GM12878 (cell line): ENCODE measurements around the gene GSAP. TPM values are rescaled to one million over a fixed set of nuclear protein-coding genes. Genes with fewer than 3 reads are reported as not detected.

Experiments used
- ATAC-seq: fragments of 200-7000 bp; cut with Tn5 transposase; 3 replicates; pipeline ENCODE4 v1.9.1; 2020; ENCODE audit warnings: mild to moderate bottlenecking, moderate library complexity
- BruUV-seq: library from RNA; stranded (reverse); fragments of 400-500 nt; replicated peaks from 2 replicates; lab custom pipeline; 2021; lab: Mats Ljungman, UMichigan
- CTCF ChIA-PET: fragments of 300-600 bp; sonication (Branson Sonifier 250); formaldehyde crosslinking; extraction: SDS; loops from one replicate; lab custom pipeline; 2021; ENCODE audit warnings: inconsistent platforms; lab: Yijun Ruan, JAX
- POLR2A ChIA-PET: fragments of 350-600 bp; formaldehyde crosslinking; extraction: SDS; loops from one replicate; lab custom pipeline; 2021; ENCODE audit warnings: inconsistent platforms; lab: Charles Lee
- RAD21 ChIA-PET: fragments of 300-600 bp; sonication (Branson Sonifier 250); formaldehyde crosslinking; loops from one replicate; lab custom pipeline; 2023; ENCODE audit warnings: antibody characterized with exemption; ENCODE audit not compliant: unreplicated experiment; lab: Charles Lee
- SMC1A ChIA-PET: fragments of 300-600 bp; sonication (Branson Sonifier 250); formaldehyde crosslinking; loops from one replicate; lab custom pipeline; 2023; ENCODE audit not compliant: unreplicated experiment, uncharacterized antibody; lab: Charles Lee
- DNase-seq: peaks from one replicate; pipeline ENCODE4 v3.0.0-alpha.2; 2011; ENCODE audit warnings: low read depth, low spot score
- FAIRE-seq: peaks from 3 replicates; lab custom pipeline; 2011; peaks lifted over from hg19 to GRCh38; lab: Jason Lieb, UNC
- H2AFZ ChIP-seq: 2 replicates; pipeline ENCODE4 v1.6.0; 2011; ENCODE audit warnings: low read depth, low read length, control low read depth; ENCODE audit not compliant: control insufficient read depth
- H3K27ac ChIP-seq: 2 replicates; pipeline ENCODE4 v1.5.1; 2011; ENCODE audit warnings: control low read depth; ENCODE audit not compliant: control insufficient read depth, insufficient read depth
- H3K27me3 ChIP-seq, 2 experiments: replicated peaks in 1 of 2; 2 replicates each; pipeline versions ENCODE4 v1.6.0 to v1.6.1; 2011; ENCODE audit warnings: low read length in 1 of 2; ENCODE audit not compliant: control insufficient read depth in 2 of 2, insufficient read depth in 2 of 2
- H3K36me3 ChIP-seq, 2 experiments: 2 replicates each; pipeline ENCODE4 v1.5.1; 2011; ENCODE audit warnings: low read length in 1 of 2; ENCODE audit not compliant: control insufficient read depth in 2 of 2, insufficient read depth in 2 of 2
- H3K4me1 ChIP-seq: 2 replicates; pipeline ENCODE4 v1.6.1; 2011; ENCODE audit warnings: mild to moderate bottlenecking, low read length, moderate library complexity, mixed read lengths; ENCODE audit not compliant: control insufficient read depth, insufficient read depth
- H3K4me2 ChIP-seq: 2 replicates; pipeline ENCODE4 v1.6.0; 2011; ENCODE audit warnings: control low read depth; ENCODE audit not compliant: control insufficient read depth, insufficient read depth
- H3K4me3 ChIP-seq: fragments of 200-600 bp; sonication (generic); 2 replicates; pipeline ENCODE4 v1.5.1; 2016
- H3K79me2 ChIP-seq: 2 replicates; pipeline ENCODE4 v1.6.0; 2011; ENCODE audit warnings: low read length; ENCODE audit not compliant: control insufficient read depth, insufficient read depth
- H3K9ac ChIP-seq: 2 replicates; pipeline ENCODE4 v1.8.0; 2011; ENCODE audit warnings: low read length, control low read depth, mixed read lengths; ENCODE audit not compliant: control insufficient read depth, insufficient read depth
- H3K9me3 ChIP-seq: replicated peaks from 3 replicates; pipeline ENCODE4 v1.5.1; 2011; ENCODE audit warnings: mild to moderate bottlenecking, low read length; ENCODE audit not compliant: control insufficient read depth, insufficient read depth
- H4K20me1 ChIP-seq: 2 replicates; pipeline ENCODE4 v1.6.0; 2011; ENCODE audit not compliant: control insufficient read depth, insufficient read depth
- CBFB ChIP-seq: IDR thresholded peaks from 2 replicates; pipeline ENCODE4 v1.6.1; 2016; ENCODE audit warnings: antibody characterized with exemption, low read depth
- DPF2 ChIP-seq: fragments of 450-650 bp; IDR thresholded peaks from 2 replicates; pipeline ENCODE4 v1.6.1; 2017; ENCODE audit warnings: mild to moderate bottlenecking
- E2F4 ChIP-seq: IDR thresholded peaks from 2 replicates; pipeline ENCODE4 v1.6.1; 2012; ENCODE audit warnings: low read depth, low read length, improper control_type of control experiment
- HDGF ChIP-seq: fragments of 450-650 bp; IDR thresholded peaks from 2 replicates; pipeline ENCODE4 v1.6.1; 2016; ENCODE audit warnings: antibody characterized with exemption
- IKZF2 ChIP-seq, 2 experiments: fragments of 450-650 bp; IDR thresholded peaks; 2 replicates each; pipeline ENCODE4 v1.6.1; 2017; ENCODE audit warnings: mild to moderate bottlenecking in 2 of 2, moderate library complexity in 2 of 2
- IRF4 ChIP-seq: IDR thresholded peaks from 2 replicates; pipeline ENCODE4 v1.6.1; 2011; ENCODE audit warnings: low read depth, low read length
- MTA3 ChIP-seq: IDR thresholded peaks from 2 replicates; pipeline ENCODE4 v1.6.1; 2012; ENCODE audit warnings: low read length, inconsistent platforms, borderline replicate concordance
- NFIC ChIP-seq: IDR thresholded peaks from 2 replicates; pipeline ENCODE4 v1.6.1; 2012; ENCODE audit warnings: low read depth, mild to moderate bottlenecking, inconsistent platforms, low read length, moderate library complexity
- NR2C2 ChIP-seq: IDR thresholded peaks from 2 replicates; pipeline ENCODE4 v1.6.1; 2011; ENCODE audit warnings: borderline replicate concordance, low read depth; ENCODE audit not compliant: control insufficient read depth, insufficient read length
- POLR2AphosphoS5 ChIP-seq: IDR thresholded peaks from 2 replicates; pipeline ENCODE4 v1.6.1; 2011; ENCODE audit warnings: mild to moderate bottlenecking, low read length, inconsistent platforms
- TBL1XR1 ChIP-seq: IDR thresholded peaks from 2 replicates; pipeline ENCODE4 v1.6.1; 2012; ENCODE audit warnings: low read depth, low read length, improper control_type of control experiment
- USF1 ChIP-seq: IDR thresholded peaks from 2 replicates; pipeline ENCODE4 v1.6.1; 2011; ENCODE audit warnings: borderline replicate concordance, low read depth, mild to moderate bottlenecking, moderate library complexity, mixed read lengths, low read length; ENCODE audit not compliant: insufficient read depth; ENCODE audit errors: extremely low read length
- ZNF217 ChIP-seq: fragments of 450-650 bp; IDR thresholded peaks from 2 replicates; pipeline ENCODE4 v1.6.1; 2017; ENCODE audit warnings: antibody characterized with exemption, mild to moderate bottlenecking
- ZNF24 ChIP-seq: fragments of 450-650 bp; IDR thresholded peaks from 2 replicates; pipeline ENCODE4 v1.6.1; 2017; ENCODE audit warnings: antibody characterized with exemption, mild to moderate bottlenecking
- WGBS: methylation state at CpG from one replicate; pipeline ENCODE4 v1.1.6; 2016; ENCODE audit warnings: low lambda C conversion rate; ENCODE audit not compliant: insufficient replicate concordance, insufficient coverage; ENCODE audit errors: missing lambda C conversion rate; 5-methylcytosine and 5-hydroxymethylcytosine counted together
- in situ Hi-C: fragments of 300-500 bp; cut with MboI; formaldehyde crosslinking; loops from 9 replicates; pipeline ENCODE4 v1.14.3; 2018; ENCODE audit warnings: mixed read lengths
- intact Hi-C: fragments of 100-400 bp; cut with micrococcal nuclease; formaldehyde crosslinking; loops from one replicate; pipeline ENCODE4 v1.14.2; 2022; ENCODE audit not compliant: unreplicated experiment
- polyA plus RNA-seq, 11 experiments: library from polyadenylated mRNA; depleted of rRNA in 4 of 11; unstranded in 6 of 11; stranded (reverse) in 5 of 11; fragments of >200 nt; fragmentation: Nextera tagmentation in 4 of 11; fragmentation: Illumina TruSeq in 1 of 11; extraction: Ambion mirVana in 4 of 11; extraction: Trizol in 1 of 11; gene quantifications; 1 replicate in 1 of 11; 2 replicates in 10 of 11; pipeline versions ENCODE4 v1.2.1 to v1.2.3, GENCODE V29; 2011 to 2016; ENCODE audit warnings: inconsistent platforms in 2 of 11, missing spikeins in 2 of 11, low read depth in 1 of 11
- total RNA-seq, 4 experiments: library from RNA; depleted of rRNA in 3 of 4; stranded (reverse); fragments of >200 nt in 3 of 4; fragmentation: Illumina TruSeq in 1 of 4; extraction: Trizol in 1 of 4; gene quantifications; 2 replicates each; pipeline versions ENCODE4 v1.2.1 to v1.2.3, GENCODE V29; 2013 to 2021
- TF ChIP-seq, protein P1 (sequence below): fragments of 450-650 bp; IDR thresholded peaks from 2 replicates; pipeline ENCODE4 v1.6.1; 2018; ENCODE audit warnings: mild to moderate bottlenecking, low read depth, moderate library complexity; ENCODE audit not compliant: partially characterized antibody
- TF ChIP-seq, protein P2 (sequence below): fragments of 450-650 bp; IDR thresholded peaks from 2 replicates; pipeline ENCODE4 v1.6.1; 2017; ENCODE audit warnings: mild to moderate bottlenecking, moderate library complexity

The GSAP gene
- total and polyA plus RNA-seq, 10 of the 15 experiments (the other 5 are each of a cell fraction or from before 2014, with no cell fraction given): 6.6 to 38.1 (median 21.8) TPM

GRCh38 chr7:77402818-77403217, 13.3 kb downstream of the GSAP start:
- 100% methylated on average over 1 of the region's 1 CpG for WGBS
- Histone ChIP-seq H4K20me1 (no peaks in the 10 kb centered on the region), H3K4me3 (no peak overlapping the region), H3K4me1 (peaks cover 3% of the 10 kb centered on the region; the same call in 1 of the 2 replicates), H3K9ac (no peak overlapping the region), H3K27ac (no peak overlapping the region), H3K9me3 (no peaks in the 10 kb centered on the region), H3K79me2 (no peaks in the 10 kb centered on the region), H2AFZ (no peak overlapping the region), H3K4me2 (no peak overlapping the region), H3K27me3 (no peaks in the 10 kb centered on the region), H3K36me3 (no peaks in the 10 kb centered on the region)
- no TSS peak for BruUV-seq
- ChIA-PET POLR2A (interaction anchor here (1.0 kb wide), 1 partner anchor 20 kb away, joined by 3 read pairs; no protein-coding TSS in a partner anchor), CTCF (interaction anchor here (0.8 to 1.6 kb wide), 3 partner anchors 9 to 32 kb away, joined by 3 to 6 read pairs (median 3); no protein-coding TSS in a partner anchor), SMC1A (interaction anchor here (0.6 to 1.3 kb wide), 2 partner anchors 12 to 15 kb away, joined by 3 read pairs; no protein-coding TSS in a partner anchor), RAD21 (interaction anchor here (2.0 kb wide), 1 partner anchor 9 kb away, joined by 7 read pairs; no protein-coding TSS in a partner anchor)
- no peak for FAIRE-seq
- no peak for DNase-seq
- ATAC-seq: no peak
- in situ Hi-C loops: no loop called here
- TF ChIP-seq TBL1XR1: no peak
- TF ChIP-seq, protein P1, sequence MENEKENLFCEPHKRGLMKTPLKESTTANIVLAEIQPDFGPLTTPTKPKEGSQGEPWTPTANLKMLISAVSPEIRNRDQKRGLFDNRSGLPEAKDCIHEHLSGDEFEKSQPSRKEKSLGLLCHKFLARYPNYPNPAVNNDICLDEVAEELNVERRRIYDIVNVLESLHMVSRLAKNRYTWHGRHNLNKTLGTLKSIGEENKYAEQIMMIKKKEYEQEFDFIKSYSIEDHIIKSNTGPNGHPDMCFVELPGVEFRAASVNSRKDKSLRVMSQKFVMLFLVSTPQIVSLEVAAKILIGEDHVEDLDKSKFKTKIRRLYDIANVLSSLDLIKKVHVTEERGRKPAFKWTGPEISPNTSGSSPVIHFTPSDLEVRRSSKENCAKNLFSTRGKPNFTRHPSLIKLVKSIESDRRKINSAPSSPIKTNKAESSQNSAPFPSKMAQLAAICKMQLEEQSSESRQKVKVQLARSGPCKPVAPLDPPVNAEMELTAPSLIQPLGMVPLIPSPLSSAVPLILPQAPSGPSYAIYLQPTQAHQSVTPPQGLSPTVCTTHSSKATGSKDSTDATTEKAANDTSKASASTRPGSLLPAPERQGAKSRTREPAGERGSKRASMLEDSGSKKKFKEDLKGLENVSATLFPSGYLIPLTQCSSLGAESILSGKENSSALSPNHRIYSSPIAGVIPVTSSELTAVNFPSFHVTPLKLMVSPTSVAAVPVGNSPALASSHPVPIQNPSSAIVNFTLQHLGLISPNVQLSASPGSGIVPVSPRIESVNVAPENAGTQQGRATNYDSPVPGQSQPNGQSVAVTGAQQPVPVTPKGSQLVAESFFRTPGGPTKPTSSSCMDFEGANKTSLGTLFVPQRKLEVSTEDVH: no peak
- no peak for TF ChIP-seq MTA3
- no peak for TF ChIP-seq IKZF2 (IDR thresholded peaks at IDR 0.05)
- no peak for TF ChIP-seq NFIC
- TF ChIP-seq CBFB: no peak
- TF ChIP-seq E2F4: no peak
- no peak for TF ChIP-seq IRF4
- TF ChIP-seq ZNF24: no peak
- TF ChIP-seq, protein P2, sequence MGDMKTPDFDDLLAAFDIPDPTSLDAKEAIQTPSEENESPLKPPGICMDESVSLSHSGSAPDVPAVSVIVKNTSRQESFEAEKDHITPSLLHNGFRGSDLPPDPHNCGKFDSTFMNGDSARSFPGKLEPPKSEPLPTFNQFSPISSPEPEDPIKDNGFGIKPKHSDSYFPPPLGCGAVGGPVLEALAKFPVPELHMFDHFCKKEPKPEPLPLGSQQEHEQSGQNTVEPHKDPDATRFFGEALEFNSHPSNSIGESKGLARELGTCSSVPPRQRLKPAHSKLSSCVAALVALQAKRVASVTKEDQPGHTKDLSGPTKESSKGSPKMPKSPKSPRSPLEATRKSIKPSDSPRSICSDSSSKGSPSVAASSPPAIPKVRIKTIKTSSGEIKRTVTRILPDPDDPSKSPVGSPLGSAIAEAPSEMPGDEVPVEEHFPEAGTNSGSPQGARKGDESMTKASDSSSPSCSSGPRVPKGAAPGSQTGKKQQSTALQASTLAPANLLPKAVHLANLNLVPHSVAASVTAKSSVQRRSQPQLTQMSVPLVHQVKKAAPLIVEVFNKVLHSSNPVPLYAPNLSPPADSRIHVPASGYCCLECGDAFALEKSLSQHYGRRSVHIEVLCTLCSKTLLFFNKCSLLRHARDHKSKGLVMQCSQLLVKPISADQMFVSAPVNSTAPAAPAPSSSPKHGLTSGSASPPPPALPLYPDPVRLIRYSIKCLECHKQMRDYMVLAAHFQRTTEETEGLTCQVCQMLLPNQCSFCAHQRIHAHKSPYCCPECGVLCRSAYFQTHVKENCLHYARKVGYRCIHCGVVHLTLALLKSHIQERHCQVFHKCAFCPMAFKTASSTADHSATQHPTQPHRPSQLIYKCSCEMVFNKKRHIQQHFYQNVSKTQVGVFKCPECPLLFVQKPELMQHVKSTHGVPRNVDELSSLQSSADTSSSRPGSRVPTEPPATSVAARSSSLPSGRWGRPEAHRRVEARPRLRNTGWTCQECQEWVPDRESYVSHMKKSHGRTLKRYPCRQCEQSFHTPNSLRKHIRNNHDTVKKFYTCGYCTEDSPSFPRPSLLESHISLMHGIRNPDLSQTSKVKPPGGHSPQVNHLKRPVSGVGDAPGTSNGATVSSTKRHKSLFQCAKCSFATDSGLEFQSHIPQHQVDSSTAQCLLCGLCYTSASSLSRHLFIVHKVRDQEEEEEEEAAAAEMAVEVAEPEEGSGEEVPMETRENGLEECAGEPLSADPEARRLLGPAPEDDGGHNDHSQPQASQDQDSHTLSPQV: no peak
- no peak for TF ChIP-seq HDGF
- no peak for TF ChIP-seq NR2C2
- no peak for TF ChIP-seq DPF2
- TF ChIP-seq ZNF217: no peak
- TF ChIP-seq USF1: no peak
- TF ChIP-seq POLR2AphosphoS5: no peak
- intact Hi-C loops: no loop called here
